LoVo (cell line): ENCODE measurements around the gene RALGPS1.

Experiments
- DNase-seq: peaks from one replicate; pipeline ENCODE4 v3.0.0-alpha.2; 2016; ENCODE audit warnings: low spot score

Gene RALGPS1

GRCh38 chr9:127122176-127123063 lies 207.8 kb downstream of the RALGPS1 start, which contains the start of gene ANGPTL2:
Gene ANGPTL2 (minus strand): TSS chr9:127122635. CDS start chr9:127108731, 13,904 bp downstream.
- DNase-seq, result no peak

- DNase-seq, result no peak
These were observed 208.7 kb downstream of the RALGPS1 start for GRCh38 chr9:127123064-127123890.

GRCh38 chr9:127124111-127124531 lies 209.5 kb downstream of the RALGPS1 start:
- no peak for DNase-seq

GRCh38 chr9:127124792-127125191 lies 210.2 kb downstream of the RALGPS1 start:
- no peak for DNase-seq

GRCh38 chr9:127126971-127127370 lies 212.4 kb downstream of the RALGPS1 start:
- no peak for DNase-seq

GRCh38 chr9:127128341-127129072 lies 213.9 kb downstream of the RALGPS1 start:
- DNase-seq, result no peak

GRCh38 chr9:127129073-127129717 lies 214.6 kb downstream of the RALGPS1 start:
- DNase-seq, result no peak

- no peak for DNase-seq
These were observed 215.1 kb downstream of the RALGPS1 start for GRCh38 chr9:127129718-127130085.

- no peak for DNase-seq
These were observed 215.7 kb downstream of the RALGPS1 start for GRCh38 chr9:127130235-127130634.

GRCh38 chr9:127130661-127131538 lies 216.3 kb downstream of the RALGPS1 start:
- no peak for DNase-seq

- no peak for DNase-seq
These were observed 217.3 kb downstream of the RALGPS1 start for GRCh38 chr9:127131871-127132270.

GRCh38 chr9:127132375-127132774 lies 217.8 kb downstream of the RALGPS1 start:
- no peak for DNase-seq

GRCh38 chr9:127132921-127133647 lies 218.5 kb downstream of the RALGPS1 start:
- DNase-seq, result no peak

GRCh38 chr9:127133739-127134167 lies 219.2 kb downstream of the RALGPS1 start:
- no peak for DNase-seq

GRCh38 chr9:127135056-127135745 lies 220.6 kb downstream of the RALGPS1 start:
- no peak for DNase-seq

- no peak for DNase-seq
These were observed 221.7 kb downstream of the RALGPS1 start for GRCh38 chr9:127136081-127136879.

- DNase-seq, result no peak
These were observed 222.5 kb downstream of the RALGPS1 start for GRCh38 chr9:127136880-127137639.
